ENCODE measurements around the gene RAB9A. TPM values are rescaled to one million over a fixed set of nuclear protein-coding genes. Genes with fewer than 3 reads are reported as not detected.

The RAB9A gene
- total RNA-seq, 4 donors from 2014 or later: 20.3 to 43.6 (median 32.0) TPM

DNA sequence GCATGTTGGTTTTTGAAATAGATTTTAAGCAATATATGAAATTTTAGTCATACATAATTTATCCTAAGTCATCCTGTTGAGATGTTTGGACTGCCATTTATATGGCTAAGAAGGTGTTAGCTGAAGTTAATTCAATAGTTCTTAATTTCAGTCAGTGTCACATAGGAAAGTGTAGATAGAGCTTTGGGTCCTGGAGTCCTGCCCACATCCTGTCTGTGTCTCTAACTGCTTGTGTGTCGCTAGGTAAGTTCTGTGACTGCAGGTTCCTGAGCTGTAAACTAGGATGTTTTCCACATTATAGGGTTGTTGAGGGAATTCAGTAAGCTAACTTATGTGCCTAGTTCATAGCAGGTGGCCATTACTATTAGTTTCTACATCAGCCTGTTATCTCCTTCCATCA is 66.3 kb downstream of the RAB9A start:
- H3K36me3 ChIP-seq: peaks cover 7% of the 10 kb centered on the region
- DNase-seq (ENCODE audit: low spot score in 2 of 2): no peak
- no peaks in the 10 kb centered on the region for H3K27me3 ChIP-seq
- H3K4me1 ChIP-seq: no peaks in the 10 kb centered on the region
- no peak for TF ChIP-seq POLR2A (IDR thresholded peaks at IDR 0.05)
- no peak for TF ChIP-seq EP300 (IDR thresholded peaks at IDR 0.05)
- TF ChIP-seq, protein P1, sequence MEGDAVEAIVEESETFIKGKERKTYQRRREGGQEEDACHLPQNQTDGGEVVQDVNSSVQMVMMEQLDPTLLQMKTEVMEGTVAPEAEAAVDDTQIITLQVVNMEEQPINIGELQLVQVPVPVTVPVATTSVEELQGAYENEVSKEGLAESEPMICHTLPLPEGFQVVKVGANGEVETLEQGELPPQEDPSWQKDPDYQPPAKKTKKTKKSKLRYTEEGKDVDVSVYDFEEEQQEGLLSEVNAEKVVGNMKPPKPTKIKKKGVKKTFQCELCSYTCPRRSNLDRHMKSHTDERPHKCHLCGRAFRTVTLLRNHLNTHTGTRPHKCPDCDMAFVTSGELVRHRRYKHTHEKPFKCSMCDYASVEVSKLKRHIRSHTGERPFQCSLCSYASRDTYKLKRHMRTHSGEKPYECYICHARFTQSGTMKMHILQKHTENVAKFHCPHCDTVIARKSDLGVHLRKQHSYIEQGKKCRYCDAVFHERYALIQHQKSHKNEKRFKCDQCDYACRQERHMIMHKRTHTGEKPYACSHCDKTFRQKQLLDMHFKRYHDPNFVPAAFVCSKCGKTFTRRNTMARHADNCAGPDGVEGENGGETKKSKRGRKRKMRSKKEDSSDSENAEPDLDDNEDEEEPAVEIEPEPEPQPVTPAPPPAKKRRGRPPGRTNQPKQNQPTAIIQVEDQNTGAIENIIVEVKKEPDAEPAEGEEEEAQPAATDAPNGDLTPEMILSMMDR (IDR thresholded peaks at IDR 0.05): no peak
- no peak for TF ChIP-seq POLR2AphosphoS5 (IDR thresholded peaks at IDR 0.05)
- no peak overlapping the region for H3K4me3 ChIP-seq
- H3K9me3 ChIP-seq: no peaks in the 10 kb centered on the region
- WGBS: 77% methylated on average over 1 of the region's 1 CpG
- no peak overlapping the region for H3K27ac ChIP-seq

DNA sequence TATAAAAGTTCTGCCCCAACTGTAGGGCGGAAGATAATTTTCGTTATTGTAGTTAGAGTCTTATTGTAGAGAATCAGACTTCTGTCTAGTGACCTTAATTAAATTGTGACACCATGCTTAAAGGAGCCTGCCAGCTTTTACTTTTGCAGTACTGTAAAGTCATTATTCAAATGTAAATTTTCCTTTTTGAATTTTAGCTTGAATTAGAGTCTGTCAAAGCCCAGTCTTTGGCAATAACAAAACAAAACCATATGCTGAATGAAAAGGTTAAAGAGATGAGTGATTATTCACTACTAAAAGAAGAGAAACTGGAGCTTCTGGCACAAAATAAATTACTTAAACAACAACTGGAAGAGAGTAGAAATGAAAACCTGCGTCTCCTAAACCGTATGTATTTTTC is 67.5 kb downstream of the RAB9A start:
- no peaks in the 10 kb centered on the region for H3K9me3 ChIP-seq
- DNase-seq (ENCODE audit: low spot score in 2 of 2): no peak
- no peaks in the 10 kb centered on the region for H3K4me1 ChIP-seq
- TF ChIP-seq EP300 (IDR thresholded peaks at IDR 0.05) (no peak), POLR2A (IDR thresholded peaks at IDR 0.05) (no peak), POLR2AphosphoS5 (IDR thresholded peaks at IDR 0.05) (no peak)
- TF ChIP-seq, protein P1 (IDR thresholded peaks at IDR 0.05): no peak
- no peak overlapping the region for H3K4me3 ChIP-seq
- peaks cover 11% of the 10 kb centered on the region for H3K36me3 ChIP-seq
- no peak overlapping the region for H3K27ac ChIP-seq
- WGBS: 93% methylated on average over 4 of the region's 4 CpGs
- H3K27me3 ChIP-seq: no peaks in the 10 kb centered on the region

DNA sequence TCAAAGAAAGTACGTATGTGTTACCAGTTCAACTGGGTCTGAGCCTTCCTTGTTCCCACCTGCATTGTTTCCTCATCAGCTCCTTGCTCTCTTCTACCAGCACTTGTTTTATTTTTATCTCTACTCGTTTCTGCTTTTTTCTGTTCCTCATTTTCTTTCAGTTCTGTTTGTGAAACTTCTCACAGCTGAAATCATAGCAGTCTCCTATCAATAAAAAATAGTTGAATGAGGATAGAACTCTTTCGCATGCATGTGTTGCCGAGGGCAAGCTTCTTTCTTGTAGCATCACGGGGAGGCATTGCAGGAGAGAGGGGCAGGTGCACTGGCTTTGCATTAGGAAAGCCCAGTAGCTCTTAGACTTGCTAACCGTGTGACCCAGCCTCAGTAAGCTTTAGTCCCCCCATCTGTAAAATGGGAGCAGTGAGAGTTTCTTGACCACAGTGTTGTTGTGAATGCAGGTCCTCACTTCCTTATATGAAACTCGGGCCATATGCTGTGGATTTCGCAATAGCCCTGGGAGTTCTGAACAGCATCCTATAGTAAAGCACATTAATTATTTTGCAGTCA is 70.3 kb downstream of the RAB9A start:
- WGBS: 84% methylated on average over 8 of the region's 8 CpGs
- H3K4me3 ChIP-seq: no peak overlapping the region
- peaks cover 11% of the 10 kb centered on the region for H3K36me3 ChIP-seq
- H3K9me3 ChIP-seq: no peaks in the 10 kb centered on the region
- peaks cover 9% of the 10 kb centered on the region for H3K4me1 ChIP-seq
- TF ChIP-seq POLR2AphosphoS5 (IDR thresholded peaks at IDR 0.05) (no peak), POLR2A (IDR thresholded peaks at IDR 0.05) (no peak), EP300 (IDR thresholded peaks at IDR 0.05) (no peak)
- TF ChIP-seq, protein P1 (IDR thresholded peaks at IDR 0.05): no peak
- DNase-seq (ENCODE audit: low spot score in 2 of 2): no peak
- H3K27me3 ChIP-seq: no peaks in the 10 kb centered on the region
- no peak overlapping the region for H3K27ac ChIP-seq

Other genes starting within 250 kb of the RAB9A start
- under 1 TPM in 3 of 4 donors, not detected in 1; 0.19 to 0.68 (median 0.31) TPM for gene EGFL6, start 119.5 kb upstream of the RAB9A start, total RNA-seq
- gene TCEANC, start 36.0 kb upstream of the RAB9A start, total RNA-seq: 1 to 10 TPM; 1.7 to 4.7 (median 3.2) TPM
- 10 to 100 TPM in 3 of 4 donors, 1 to 10 TPM in 1; 9.7 to 16.9 (median 12.0) TPM for gene TRAPPC2, start 45.5 kb downstream of the RAB9A start, total RNA-seq
- gene OFD1, start 45.6 kb downstream of the RAB9A start, total RNA-seq: 10 to 100 TPM; 19.1 to 68.4 (median 32.5) TPM
- 10 to 100 TPM in 2 of 4 donors, 1 to 10 TPM in 2; 6.6 to 21.7 (median 13.8) TPM for gene GPM6B, start 128.0 kb downstream of the RAB9A start, total RNA-seq